HEK293 (cell line): Measurements from ENCODE around the gene EBI3.
A peak's percentile ranks its signal among the peaks of the same experiment; 100 is the strongest.

Source experiments
- CTCF ChIA-PET: fragments of 350-600 bp; formaldehyde crosslinking; extraction: SDS; loops from one replicate; lab custom pipeline; 2021; ENCODE audit warnings: antibody characterized with exemption; lab: Yijun Ruan, JAX
- POLR2A ChIA-PET: fragments of 300-600 bp; formaldehyde crosslinking; extraction: SDS; loops from one replicate; lab custom pipeline; 2020; ENCODE audit warnings: antibody characterized with exemption, inconsistent platforms; lab: Yijun Ruan, JAX
- H3K27ac ChIP-seq: fragments of 200-500 bp; sonication (Bioruptor generic); 2 replicates; pipeline ENCODE4 v1.5.1; 2014; ENCODE audit warnings: low read depth, low read length, control low read depth, inconsistent platforms; ENCODE audit errors: extremely low read depth
- H3K36me3 ChIP-seq, 2 experiments: fragments of 200-500 bp in 1 of 2; sonication (Bioruptor generic) in 1 of 2; 1 replicate in 1 of 2; 2 replicates in 1 of 2; pipeline ENCODE4 v1.5.1; 2014 to 2017; ENCODE audit warnings: inconsistent platforms in 2 of 2, low read length in 2 of 2; ENCODE audit not compliant: control insufficient read depth in 2 of 2, insufficient read depth in 1 of 2
- H3K4me1 ChIP-seq: fragments of 200-500 bp; sonication (Bioruptor generic); 2 replicates; pipeline ENCODE4 v1.5.1; 2014; ENCODE audit warnings: mild to moderate bottlenecking, low read length, inconsistent platforms; ENCODE audit not compliant: control insufficient read depth, insufficient read depth
- H3K4me3 ChIP-seq: 2 replicates; pipeline ENCODE4 v1.5.1; 2011; ENCODE audit warnings: low read depth, mild to moderate bottlenecking, control low read depth, low read length, moderate library complexity
- H3K9me3 ChIP-seq: fragments of 200-500 bp; sonication (Bioruptor generic); 2 replicates; pipeline ENCODE4 v1.5.1; 2014; ENCODE audit warnings: low read depth, low read length, inconsistent platforms; ENCODE audit not compliant: control insufficient read depth, insufficient read depth
- EGR2 ChIP-seq: fragments of 450-650 bp; formaldehyde crosslinking; IDR thresholded peaks from 2 replicates; pipeline ENCODE4 v1.5.1; 2016; ENCODE audit warnings: low read depth, missing biosample characterization, missing genetic modification characterization
- GLIS1 ChIP-seq: fragments of 450-650 bp; formaldehyde crosslinking; IDR thresholded peaks from 2 replicates; pipeline ENCODE4 v1.5.1; 2016; ENCODE audit warnings: missing biosample characterization, missing genetic modification characterization
- GLIS2 ChIP-seq: fragments of 450-650 bp; formaldehyde crosslinking; IDR thresholded peaks from 2 replicates; pipeline ENCODE4 v1.5.1; 2016; ENCODE audit warnings: missing biosample characterization, missing genetic modification characterization
- KLF10 ChIP-seq: fragments of 450-650 bp; IDR thresholded peaks from 2 replicates; pipeline ENCODE4 v1.5.1; 2018; ENCODE audit warnings: missing biosample characterization, mild to moderate bottlenecking, missing genetic modification characterization
- SP2 ChIP-seq: fragments of 450-650 bp; formaldehyde crosslinking; IDR thresholded peaks from 2 replicates; pipeline ENCODE4 v1.5.1; 2016; ENCODE audit warnings: missing biosample characterization, missing genetic modification characterization
- ZIC2 ChIP-seq: fragments of 450-650 bp; formaldehyde crosslinking; IDR thresholded peaks from 2 replicates; pipeline ENCODE4 v1.5.1; 2016; ENCODE audit warnings: missing biosample characterization, missing genetic modification characterization
- ZNF211 ChIP-seq: fragments of 450-650 bp; formaldehyde crosslinking; IDR thresholded peaks from 2 replicates; pipeline ENCODE4 v1.5.1; 2016; ENCODE audit warnings: low read depth, missing biosample characterization, missing genetic modification characterization
- ZNF416 ChIP-seq: fragments of 450-650 bp; formaldehyde crosslinking; IDR thresholded peaks from 2 replicates; pipeline ENCODE4 v1.5.1; 2016; ENCODE audit warnings: missing biosample characterization, missing genetic modification characterization
- ZNF530 ChIP-seq: fragments of 450-650 bp; formaldehyde crosslinking; IDR thresholded peaks from 2 replicates; pipeline ENCODE4 v1.5.1; 2016; ENCODE audit warnings: low read depth, missing biosample characterization, missing genetic modification characterization
- ZNF596 ChIP-seq: fragments of 450-650 bp; IDR thresholded peaks from 2 replicates; pipeline ENCODE4 v1.5.0; 2018; ENCODE audit warnings: missing biosample characterization, mild to moderate bottlenecking, missing genetic modification characterization, moderate library complexity
- ZNF707 ChIP-seq: fragments of 450-650 bp; formaldehyde crosslinking; IDR thresholded peaks from 2 replicates; pipeline ENCODE4 v1.5.1; 2016; ENCODE audit warnings: missing biosample characterization, missing genetic modification characterization
- ZNF830 ChIP-seq: fragments of 450-650 bp; IDR thresholded peaks from 2 replicates; pipeline ENCODE4 v1.5.0; 2018; ENCODE audit warnings: missing biosample characterization, missing genetic modification characterization, low read depth, mild to moderate bottlenecking, moderate library complexity
- ZXDB ChIP-seq: fragments of 450-650 bp; formaldehyde crosslinking; IDR thresholded peaks from 2 replicates; pipeline ENCODE4 v1.5.1; 2016; ENCODE audit warnings: missing biosample characterization, missing genetic modification characterization
- TF ChIP-seq, protein P1 (sequence below): fragments of 450-650 bp; formaldehyde crosslinking; IDR thresholded peaks from 2 replicates; pipeline ENCODE4 v1.5.1; 2016; ENCODE audit warnings: missing biosample characterization, missing genetic modification characterization
- TF ChIP-seq, protein P2 (sequence below): fragments of 450-650 bp; IDR thresholded peaks from 2 replicates; pipeline ENCODE4 v1.5.1; 2018; ENCODE audit warnings: missing biosample characterization, missing genetic modification characterization
- TF ChIP-seq, protein P3 (sequence below): fragments of 450-650 bp; formaldehyde crosslinking; IDR thresholded peaks from 2 replicates; pipeline ENCODE4 v1.5.1; 2016; ENCODE audit warnings: missing biosample characterization, missing genetic modification characterization
- TF ChIP-seq, protein P4 (sequence below): fragments of 450-650 bp; formaldehyde crosslinking; IDR thresholded peaks from 2 replicates; pipeline ENCODE4 v1.5.1; 2016; ENCODE audit warnings: missing biosample characterization, missing genetic modification characterization, borderline replicate concordance
- TF ChIP-seq, protein P5 (sequence below): fragments of 450-650 bp; formaldehyde crosslinking; IDR thresholded peaks from 2 replicates; pipeline ENCODE4 v1.5.1; 2016; ENCODE audit warnings: missing biosample characterization, missing genetic modification characterization
- TF ChIP-seq, protein P6 (sequence below): fragments of 450-650 bp; formaldehyde crosslinking; IDR thresholded peaks from 2 replicates; pipeline ENCODE4 v1.5.1; 2016; ENCODE audit warnings: missing biosample characterization, missing genetic modification characterization

Gene EBI3

DNA sequence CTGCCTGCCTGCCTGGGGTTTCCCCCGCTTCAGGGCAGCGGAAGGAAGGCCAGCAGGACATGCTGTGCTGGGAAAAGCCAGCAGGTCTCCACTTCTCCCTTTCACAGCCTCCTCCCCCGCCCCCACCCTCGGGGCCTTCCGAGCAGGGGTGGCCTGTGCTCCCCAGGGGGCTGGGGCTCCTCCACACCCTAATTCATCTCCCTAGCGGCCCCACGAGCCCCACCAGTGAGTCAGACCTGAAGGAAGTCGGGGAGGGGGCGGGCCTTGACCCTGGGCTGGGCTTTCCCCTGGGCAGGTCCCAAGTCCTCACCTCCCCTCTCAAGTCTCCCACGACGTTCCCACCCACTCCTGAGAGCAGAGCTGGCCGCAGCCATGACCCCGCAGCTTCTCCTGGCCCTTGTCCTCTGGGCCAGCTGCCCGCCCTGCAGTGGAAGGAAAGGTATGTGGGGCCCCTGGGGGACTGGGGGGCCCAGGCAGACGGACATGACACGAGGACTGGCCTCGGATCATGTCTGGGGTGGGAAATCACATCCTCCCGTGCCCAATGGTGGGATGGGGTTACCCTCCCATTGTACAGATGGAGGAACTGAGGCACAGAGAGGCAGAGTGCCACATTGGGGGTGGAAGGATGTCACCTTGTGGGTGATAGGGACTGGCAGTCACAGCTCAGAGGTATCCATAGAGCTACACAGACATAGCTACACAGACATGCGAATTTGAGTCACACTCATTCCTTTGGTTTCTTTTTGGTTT lies at the start of gene EBI3:
EBI3 (plus strand) TSS at position 345 of the 753 bp plus-strand sequence; CDS start at position 373, 28 bp downstream.
- ChIA-PET CTCF (interaction anchor here (0.6 kb wide), 1 partner anchor 233 kb away, joined by 4 read pairs; no protein-coding TSS in a partner anchor), POLR2A (interaction anchor here (0.8 kb wide), 1 partner anchor 244 kb away, joined by 3 read pairs; the partner anchor contains the start of gene EEF2)
- Histone ChIP-seq H3K36me3 (no peaks in the 10 kb centered on the region), H3K27ac (no peak within 1 kb of the TSS), H3K4me1 (no peaks in the 10 kb centered on the region), H3K4me3 (no peak within 1 kb of the TSS), H3K9me3 (no peaks in the 10 kb centered on the region)
- TF ChIP-seq ZXDB (peak; percentile 10; the same call in 1 of the 2 replicates), SP2 (peak; percentile 61), EGR2 (tag by site-specific recombination) (peak; percentile 77), ZNF211 (tag by site-specific recombination) (no peak), ZNF416 (tag by site-specific recombination) (no peak), GLIS2 (peak; percentile 82), ZNF830 (tag by site-specific recombination) (no peak), GLIS1 (tag by site-specific recombination) (peak; percentile 84), ZIC2 (peak; percentile 96), ZNF596 (tag by site-specific recombination) (no peak), ZNF530 (tag by site-specific recombination) (no peak), ZNF707 (no peak), KLF10 (tag by site-specific recombination) (no peak)
- TF ChIP-seq, protein P1, sequence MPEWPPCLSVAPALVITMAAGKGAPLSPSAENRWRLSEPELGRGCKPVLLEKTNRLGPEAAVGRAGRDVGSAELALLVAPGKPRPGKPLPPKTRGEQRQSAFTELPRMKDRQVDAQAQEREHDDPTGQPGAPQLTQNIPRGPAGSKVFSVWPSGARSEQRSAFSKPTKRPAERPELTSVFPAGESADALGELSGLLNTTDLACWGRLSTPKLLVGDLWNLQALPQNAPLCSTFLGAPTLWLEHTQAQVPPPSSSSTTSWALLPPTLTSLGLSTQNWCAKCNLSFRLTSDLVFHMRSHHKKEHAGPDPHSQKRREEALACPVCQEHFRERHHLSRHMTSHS: no peak
- TF ChIP-seq, protein P2, sequence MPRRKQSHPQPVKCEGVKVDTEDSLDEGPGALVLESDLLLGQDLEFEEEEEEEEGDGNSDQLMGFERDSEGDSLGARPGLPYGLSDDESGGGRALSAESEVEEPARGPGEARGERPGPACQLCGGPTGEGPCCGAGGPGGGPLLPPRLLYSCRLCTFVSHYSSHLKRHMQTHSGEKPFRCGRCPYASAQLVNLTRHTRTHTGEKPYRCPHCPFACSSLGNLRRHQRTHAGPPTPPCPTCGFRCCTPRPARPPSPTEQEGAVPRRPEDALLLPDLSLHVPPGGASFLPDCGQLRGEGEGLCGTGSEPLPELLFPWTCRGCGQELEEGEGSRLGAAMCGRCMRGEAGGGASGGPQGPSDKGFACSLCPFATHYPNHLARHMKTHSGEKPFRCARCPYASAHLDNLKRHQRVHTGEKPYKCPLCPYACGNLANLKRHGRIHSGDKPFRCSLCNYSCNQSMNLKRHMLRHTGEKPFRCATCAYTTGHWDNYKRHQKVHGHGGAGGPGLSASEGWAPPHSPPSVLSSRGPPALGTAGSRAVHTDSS: no peak
- TF ChIP-seq, protein P3, sequence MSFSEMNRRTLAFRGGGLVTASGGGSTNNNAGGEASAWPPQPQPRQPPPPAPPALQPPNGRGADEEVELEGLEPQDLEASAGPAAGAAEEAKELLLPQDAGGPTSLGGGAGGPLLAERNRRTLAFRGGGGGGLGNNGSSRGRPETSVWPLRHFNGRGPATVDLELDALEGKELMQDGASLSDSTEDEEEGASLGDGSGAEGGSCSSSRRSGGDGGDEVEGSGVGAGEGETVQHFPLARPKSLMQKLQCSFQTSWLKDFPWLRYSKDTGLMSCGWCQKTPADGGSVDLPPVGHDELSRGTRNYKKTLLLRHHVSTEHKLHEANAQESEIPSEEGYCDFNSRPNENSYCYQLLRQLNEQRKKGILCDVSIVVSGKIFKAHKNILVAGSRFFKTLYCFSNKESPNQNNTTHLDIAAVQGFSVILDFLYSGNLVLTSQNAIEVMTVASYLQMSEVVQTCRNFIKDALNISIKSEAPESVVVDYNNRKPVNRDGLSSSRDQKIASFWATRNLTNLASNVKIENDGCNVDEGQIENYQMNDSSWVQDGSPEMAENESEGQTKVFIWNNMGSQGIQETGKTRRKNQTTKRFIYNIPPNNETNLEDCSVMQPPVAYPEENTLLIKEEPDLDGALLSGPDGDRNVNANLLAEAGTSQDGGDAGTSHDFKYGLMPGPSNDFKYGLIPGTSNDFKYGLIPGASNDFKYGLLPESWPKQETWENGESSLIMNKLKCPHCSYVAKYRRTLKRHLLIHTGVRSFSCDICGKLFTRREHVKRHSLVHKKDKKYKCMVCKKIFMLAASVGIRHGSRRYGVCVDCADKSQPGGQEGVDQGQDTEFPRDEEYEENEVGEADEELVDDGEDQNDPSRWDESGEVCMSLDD (tag by site-specific recombination): 0 out of 2 replicates have a peak, but pooled peaks have one; percentile 9
- TF ChIP-seq, protein P4, sequence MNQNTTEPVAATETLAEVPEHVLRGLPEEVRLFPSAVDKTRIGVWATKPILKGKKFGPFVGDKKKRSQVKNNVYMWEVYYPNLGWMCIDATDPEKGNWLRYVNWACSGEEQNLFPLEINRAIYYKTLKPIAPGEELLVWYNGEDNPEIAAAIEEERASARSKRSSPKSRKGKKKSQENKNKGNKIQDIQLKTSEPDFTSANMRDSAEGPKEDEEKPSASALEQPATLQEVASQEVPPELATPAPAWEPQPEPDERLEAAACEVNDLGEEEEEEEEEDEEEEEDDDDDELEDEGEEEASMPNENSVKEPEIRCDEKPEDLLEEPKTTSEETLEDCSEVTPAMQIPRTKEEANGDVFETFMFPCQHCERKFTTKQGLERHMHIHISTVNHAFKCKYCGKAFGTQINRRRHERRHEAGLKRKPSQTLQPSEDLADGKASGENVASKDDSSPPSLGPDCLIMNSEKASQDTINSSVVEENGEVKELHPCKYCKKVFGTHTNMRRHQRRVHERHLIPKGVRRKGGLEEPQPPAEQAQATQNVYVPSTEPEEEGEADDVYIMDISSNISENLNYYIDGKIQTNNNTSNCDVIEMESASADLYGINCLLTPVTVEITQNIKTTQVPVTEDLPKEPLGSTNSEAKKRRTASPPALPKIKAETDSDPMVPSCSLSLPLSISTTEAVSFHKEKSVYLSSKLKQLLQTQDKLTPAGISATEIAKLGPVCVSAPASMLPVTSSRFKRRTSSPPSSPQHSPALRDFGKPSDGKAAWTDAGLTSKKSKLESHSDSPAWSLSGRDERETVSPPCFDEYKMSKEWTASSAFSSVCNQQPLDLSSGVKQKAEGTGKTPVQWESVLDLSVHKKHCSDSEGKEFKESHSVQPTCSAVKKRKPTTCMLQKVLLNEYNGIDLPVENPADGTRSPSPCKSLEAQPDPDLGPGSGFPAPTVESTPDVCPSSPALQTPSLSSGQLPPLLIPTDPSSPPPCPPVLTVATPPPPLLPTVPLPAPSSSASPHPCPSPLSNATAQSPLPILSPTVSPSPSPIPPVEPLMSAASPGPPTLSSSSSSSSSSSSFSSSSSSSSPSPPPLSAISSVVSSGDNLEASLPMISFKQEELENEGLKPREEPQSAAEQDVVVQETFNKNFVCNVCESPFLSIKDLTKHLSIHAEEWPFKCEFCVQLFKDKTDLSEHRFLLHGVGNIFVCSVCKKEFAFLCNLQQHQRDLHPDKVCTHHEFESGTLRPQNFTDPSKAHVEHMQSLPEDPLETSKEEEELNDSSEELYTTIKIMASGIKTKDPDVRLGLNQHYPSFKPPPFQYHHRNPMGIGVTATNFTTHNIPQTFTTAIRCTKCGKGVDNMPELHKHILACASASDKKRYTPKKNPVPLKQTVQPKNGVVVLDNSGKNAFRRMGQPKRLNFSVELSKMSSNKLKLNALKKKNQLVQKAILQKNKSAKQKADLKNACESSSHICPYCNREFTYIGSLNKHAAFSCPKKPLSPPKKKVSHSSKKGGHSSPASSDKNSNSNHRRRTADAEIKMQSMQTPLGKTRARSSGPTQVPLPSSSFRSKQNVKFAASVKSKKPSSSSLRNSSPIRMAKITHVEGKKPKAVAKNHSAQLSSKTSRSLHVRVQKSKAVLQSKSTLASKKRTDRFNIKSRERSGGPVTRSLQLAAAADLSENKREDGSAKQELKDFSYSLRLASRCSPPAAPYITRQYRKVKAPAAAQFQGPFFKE: no peak
- TF ChIP-seq, protein P5, sequence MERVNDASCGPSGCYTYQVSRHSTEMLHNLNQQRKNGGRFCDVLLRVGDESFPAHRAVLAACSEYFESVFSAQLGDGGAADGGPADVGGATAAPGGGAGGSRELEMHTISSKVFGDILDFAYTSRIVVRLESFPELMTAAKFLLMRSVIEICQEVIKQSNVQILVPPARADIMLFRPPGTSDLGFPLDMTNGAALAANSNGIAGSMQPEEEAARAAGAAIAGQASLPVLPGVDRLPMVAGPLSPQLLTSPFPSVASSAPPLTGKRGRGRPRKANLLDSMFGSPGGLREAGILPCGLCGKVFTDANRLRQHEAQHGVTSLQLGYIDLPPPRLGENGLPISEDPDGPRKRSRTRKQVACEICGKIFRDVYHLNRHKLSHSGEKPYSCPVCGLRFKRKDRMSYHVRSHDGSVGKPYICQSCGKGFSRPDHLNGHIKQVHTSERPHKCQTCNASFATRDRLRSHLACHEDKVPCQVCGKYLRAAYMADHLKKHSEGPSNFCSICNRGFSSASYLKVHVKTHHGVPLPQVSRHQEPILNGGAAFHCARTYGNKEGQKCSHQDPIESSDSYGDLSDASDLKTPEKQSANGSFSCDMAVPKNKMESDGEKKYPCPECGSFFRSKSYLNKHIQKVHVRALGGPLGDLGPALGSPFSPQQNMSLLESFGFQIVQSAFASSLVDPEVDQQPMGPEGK (tag by site-specific recombination): 0 out of 2 replicates have a peak, but pooled peaks have one; percentile 57
- TF ChIP-seq, protein P6, sequence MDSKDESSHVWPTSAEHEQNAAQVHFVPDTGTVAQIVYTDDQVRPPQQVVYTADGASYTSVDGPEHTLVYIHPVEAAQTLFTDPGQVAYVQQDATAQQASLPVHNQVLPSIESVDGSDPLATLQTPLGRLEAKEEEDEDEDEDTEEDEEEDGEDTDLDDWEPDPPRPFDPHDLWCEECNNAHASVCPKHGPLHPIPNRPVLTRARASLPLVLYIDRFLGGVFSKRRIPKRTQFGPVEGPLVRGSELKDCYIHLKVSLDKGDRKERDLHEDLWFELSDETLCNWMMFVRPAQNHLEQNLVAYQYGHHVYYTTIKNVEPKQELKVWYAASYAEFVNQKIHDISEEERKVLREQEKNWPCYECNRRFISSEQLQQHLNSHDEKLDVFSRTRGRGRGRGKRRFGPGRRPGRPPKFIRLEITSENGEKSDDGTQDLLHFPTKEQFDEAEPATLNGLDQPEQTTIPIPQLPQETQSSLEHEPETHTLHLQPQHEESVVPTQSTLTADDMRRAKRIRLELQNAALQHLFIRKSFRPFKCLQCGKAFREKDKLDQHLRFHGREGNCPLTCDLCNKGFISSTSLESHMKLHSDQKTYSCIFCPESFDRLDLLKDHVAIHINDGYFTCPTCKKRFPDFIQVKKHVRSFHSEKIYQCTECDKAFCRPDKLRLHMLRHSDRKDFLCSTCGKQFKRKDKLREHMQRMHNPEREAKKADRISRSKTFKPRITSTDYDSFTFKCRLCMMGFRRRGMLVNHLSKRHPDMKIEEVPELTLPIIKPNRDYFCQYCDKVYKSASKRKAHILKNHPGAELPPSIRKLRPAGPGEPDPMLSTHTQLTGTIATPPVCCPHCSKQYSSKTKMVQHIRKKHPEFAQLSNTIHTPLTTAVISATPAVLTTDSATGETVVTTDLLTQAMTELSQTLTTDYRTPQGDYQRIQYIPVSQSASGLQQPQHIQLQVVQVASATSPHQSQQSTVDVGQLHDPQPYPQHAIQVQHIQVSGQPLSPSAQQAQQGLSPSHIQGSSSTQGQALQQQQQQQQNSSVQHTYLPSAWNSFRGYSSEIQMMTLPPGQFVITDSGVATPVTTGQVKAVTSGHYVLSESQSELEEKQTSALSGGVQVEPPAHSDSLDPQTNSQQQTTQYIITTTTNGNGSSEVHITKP (tag by site-specific recombination): peak; percentile 35; the same call in 1 of the 2 replicates
